Stimulated activated naive CD8-positive, alpha-beta T cell treated with anti-CD3 and anti-CD28 coated beads, Interleukin-15, amount 100 ng/mL, for 72 hours (primary cell): ENCODE results near the gene POU3F2.

Experiments
- ATAC-seq: fragments of 150-1000 bp; cut with Tn5 transposase; 2 replicates; pipeline ENCODE4 v1.10.0; 2021; ENCODE audit warnings: mild to moderate bottlenecking, moderate library complexity
- DNase-seq, 2 donors: peaks; one replicate each; pipeline ENCODE4 v3.0.0; 2021 to 2022
- H3K27ac Mint-ChIP-seq, 2 donors: one replicate each; pipeline ENCODE4 v1.8.0; 2022; ENCODE audit warnings: mild to moderate bottlenecking in 2 of 2, mixed read lengths in 2 of 2, moderate library complexity in 2 of 2
- H3K27me3 Mint-ChIP-seq: one replicate; pipeline ENCODE4 v1.8.0; 2022; ENCODE audit warnings: mixed read lengths
- H3K4me1 Mint-ChIP-seq: one replicate; pipeline ENCODE4 v1.8.0; 2022; ENCODE audit warnings: mild to moderate bottlenecking, mixed read lengths
- H3K4me3 Mint-ChIP-seq, 2 donors: one replicate each; pipeline ENCODE4 v1.8.0; 2022; ENCODE audit warnings: mild to moderate bottlenecking in 2 of 2, mixed read lengths in 2 of 2, moderate library complexity in 1 of 2
- H3K9me3 Mint-ChIP-seq, 2 donors: one replicate each; pipeline ENCODE4 v1.8.0; 2022; ENCODE audit warnings: mixed read lengths in 2 of 2

POU3F2 gene

DNA sequence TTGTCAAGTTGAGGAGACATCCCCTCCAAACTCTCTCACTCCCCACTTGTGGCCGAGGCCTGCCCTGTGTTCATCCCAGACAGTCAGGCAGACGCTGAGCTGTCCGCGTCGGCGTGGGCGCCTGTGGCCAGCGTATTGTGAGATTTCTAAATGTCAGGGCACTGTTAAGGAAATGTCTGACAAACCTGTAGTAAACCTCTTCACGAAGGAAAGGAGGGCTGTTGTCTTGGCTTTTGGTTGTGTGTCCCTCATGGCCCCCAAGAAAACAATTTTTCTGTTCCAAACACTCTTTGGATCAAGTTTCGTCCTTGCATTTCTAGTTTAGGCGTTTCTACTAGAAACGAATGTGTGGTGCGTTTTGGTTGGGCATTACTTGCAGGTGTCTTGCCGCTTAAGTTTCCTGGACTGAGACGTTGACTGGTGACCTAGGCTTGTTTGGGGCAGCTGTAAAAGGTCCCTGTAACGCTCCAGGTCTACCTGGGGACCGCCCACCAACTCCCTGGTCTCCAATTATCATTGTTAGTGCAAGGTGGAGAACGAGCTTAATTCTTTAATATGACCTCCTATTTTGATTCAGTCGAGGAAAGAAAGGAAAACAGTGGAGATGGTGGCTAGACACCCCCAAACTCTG lies 8.7 kb upstream of the POU3F2 start:
- Mint-ChIP-seq H3K27ac (peak overlapping the region in 1 of 2 donors; percentile 76), H3K4me3 (peak overlapping the region in 1 of 2 donors; percentile 17), H3K9me3 (no peaks in the 10 kb centered on the region), H3K27me3 (peaks cover 96% of the 10 kb centered on the region), H3K4me1 (peaks cover 58% of the 10 kb centered on the region)
- ATAC-seq (no peak), DNase-seq (peak in 1 of 2 donors; percentile 3)

DNA sequence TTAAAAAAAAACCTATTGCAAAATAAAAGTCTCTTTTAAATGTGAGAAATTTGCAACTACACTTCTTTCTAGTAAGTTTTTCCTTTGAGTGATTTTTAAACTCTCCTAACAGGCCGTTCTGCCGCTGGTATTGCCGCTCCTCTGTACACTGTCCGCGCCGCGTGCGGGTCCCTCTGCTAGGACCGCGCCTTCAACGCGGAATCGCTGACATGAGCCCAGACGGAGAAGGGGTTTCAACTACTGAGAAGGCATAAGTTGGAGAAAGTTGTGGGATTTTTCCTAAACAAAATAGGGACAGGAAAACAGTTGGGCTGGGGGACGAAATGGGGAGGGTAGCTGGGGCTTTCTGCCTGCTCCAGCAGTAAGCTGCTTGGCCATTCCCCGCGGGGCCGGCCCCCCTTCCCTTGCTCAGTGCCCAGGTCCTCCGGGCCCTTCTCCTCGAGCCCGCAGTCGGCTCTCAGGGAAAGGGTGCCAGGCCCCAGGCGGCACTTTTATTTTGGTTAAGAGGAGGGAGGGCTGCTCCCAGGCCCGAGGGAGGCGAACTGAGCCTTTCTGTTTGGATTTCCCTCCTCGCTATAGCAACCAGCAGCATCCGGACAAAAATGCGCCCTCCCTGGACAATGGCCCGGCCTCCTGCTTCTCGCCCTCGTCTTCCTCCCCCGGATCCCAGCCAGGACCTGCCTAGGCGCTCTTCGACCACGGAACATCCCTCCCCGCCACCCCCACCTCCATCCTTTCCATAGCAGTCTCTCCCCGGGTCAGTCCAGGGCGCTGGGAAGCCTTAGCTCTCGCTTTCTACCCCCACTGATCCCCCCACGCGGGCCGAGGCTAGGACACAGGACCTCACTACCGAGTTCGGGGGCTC lies 6.8 kb upstream of the POU3F2 start:
- H3K27me3 Mint-ChIP-seq, result peaks cover 96% of the 10 kb centered on the region
- H3K9me3 Mint-ChIP-seq, result no peaks in the 10 kb centered on the region
- H3K27ac Mint-ChIP-seq, result no peak overlapping the region
- DNase-seq, result no peak
- H3K4me3 Mint-ChIP-seq, result no peak overlapping the region
- H3K4me1 Mint-ChIP-seq, result peaks cover 76% of the 10 kb centered on the region
- ATAC-seq, result no peak

DNA sequence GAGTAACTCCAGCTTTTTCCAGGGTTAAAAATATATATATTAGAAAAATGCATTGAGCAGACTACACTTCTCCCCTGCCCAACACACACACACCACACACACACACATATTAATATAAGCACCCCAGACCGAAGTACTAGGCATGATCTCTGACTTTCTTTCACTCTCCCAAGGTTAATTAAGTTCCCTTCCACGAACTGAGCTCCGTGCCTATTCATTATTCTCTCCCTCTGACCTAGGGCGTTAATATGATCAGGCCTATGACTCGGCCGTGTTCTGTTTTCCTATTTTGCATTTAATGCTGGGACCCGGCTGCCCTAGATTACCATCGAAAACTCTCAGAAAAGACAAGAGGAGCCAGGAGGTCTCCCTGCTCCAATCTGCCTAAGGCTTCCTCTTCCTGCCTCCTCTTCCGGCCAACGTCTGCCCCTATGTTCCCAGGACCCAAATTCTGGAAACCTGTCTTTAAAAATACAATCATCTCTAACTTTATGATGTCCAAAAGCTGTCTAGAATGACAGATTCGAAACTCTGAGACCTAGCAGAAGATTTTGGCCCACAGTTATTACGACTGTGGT lies 6.1 kb upstream of the POU3F2 start:
- Mint-ChIP-seq H3K27me3 (peaks cover 100% of the 10 kb centered on the region), H3K4me3 (no peak overlapping the region), H3K9me3 (no peaks in the 10 kb centered on the region), H3K27ac (no peak overlapping the region), H3K4me1 (peaks cover 84% of the 10 kb centered on the region)
- ATAC-seq, result no peak
- no peak for DNase-seq

DNA sequence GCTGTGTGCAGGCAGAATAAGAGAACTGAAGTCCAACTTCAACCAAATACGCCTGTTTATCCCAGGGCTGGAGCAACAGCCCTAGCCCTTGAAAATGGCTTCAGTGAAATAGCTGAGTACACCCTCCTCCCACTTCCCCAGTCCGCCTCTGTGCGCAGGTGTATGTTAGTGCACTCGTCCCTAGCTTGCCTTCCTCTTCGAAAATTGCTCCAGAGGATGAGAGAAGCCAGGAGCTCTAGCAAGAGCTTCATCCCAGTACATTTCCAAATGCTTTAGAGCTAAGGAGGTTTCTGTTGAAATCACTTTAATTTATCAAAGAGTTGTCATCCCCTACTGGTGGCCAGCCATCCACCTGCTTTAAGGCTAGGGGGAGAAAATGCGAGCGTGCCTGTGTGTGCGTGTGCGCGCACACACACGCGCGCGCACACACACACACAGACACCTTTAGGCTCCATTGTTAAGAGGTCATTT lies 5.4 kb upstream of the POU3F2 start:
- Mint-ChIP-seq H3K27ac (no peak overlapping the region), H3K4me1 (peaks cover 85% of the 10 kb centered on the region), H3K4me3 (peak overlapping the region in 1 of 2 donors; percentile 20), H3K27me3 (peaks cover 100% of the 10 kb centered on the region), H3K9me3 (no peaks in the 10 kb centered on the region)
- DNase-seq, result no peak
- no peak for ATAC-seq

DNA sequence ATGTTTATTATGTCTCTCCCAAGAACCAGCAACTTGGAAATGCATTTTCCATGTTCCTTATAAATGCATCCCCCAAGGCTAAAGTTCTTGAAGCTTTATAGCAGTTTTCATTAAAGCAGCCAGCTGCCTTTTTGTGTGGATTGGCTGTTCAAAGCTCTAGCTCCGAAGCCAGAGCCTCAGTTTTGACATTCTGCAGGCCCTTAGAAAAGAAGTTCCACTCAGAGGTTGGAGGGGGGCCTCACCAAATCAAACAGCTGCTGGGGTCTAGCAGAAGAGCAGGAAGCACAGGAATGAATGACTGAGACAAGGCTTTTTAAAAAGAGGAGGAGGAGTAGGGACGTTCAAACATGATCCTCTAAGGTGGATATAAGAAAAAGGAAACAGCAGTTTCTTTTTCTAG lies 4.2 kb upstream of the POU3F2 start:
- Mint-ChIP-seq H3K4me3 (no peak overlapping the region), H3K27me3 (peaks cover 98% of the 10 kb centered on the region)

DNA sequence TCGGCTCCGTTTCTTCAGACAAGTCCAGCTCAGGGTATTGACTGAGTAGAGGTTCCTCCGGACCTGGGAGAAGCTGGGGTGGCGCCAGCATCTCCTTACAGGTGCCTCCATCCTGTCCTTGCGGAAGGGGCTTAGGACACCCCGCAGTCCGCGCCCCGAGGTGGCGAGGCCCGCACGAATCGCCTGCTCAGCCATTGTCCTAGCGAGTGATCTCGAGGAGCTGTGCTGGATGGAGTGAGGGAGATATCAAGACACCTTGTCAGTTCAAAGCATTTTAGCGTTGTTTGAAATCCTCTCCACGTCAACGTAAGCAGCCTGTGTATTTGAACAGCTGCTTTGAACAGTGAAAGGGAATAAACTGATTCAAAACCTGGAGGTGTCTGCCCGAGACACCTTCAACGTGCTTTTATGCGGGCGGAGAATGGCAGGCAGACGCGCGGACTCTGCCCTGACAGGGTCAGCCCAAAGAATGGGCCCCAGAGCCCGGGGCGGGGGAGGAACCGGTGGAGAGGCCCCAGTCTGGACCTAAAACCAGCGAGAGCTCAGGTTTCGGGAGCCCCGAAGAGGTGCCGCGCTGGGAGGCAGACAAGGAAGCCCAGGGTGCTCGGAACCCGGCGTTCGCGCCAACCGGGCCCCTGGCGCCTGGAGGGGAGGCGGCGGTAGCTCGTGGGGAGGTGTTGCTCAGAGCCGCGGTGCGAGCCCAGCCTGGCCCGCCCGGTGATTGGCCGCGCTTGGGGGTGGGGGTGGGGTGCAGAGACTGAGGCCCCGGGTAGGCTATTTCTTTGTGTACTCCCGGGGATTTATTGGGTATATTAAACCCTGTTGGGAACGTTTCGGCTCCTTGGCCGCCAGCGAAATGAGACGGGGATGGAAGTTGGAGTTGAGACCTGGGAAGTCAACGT lies 3.1 kb upstream of the POU3F2 start:
- Mint-ChIP-seq H3K9me3 (no peaks in the 10 kb centered on the region), H3K4me1 (peaks cover 79% of the 10 kb centered on the region), H3K27me3 (peaks cover 97% of the 10 kb centered on the region), H3K27ac (no peak overlapping the region), H3K4me3 (peak overlapping the region; percentile 61 to 78)
- peak in 1 of 2 donors; percentile 28 for DNase-seq
- ATAC-seq, result no peak

More for the DNA sequence above, 4.2 kb upstream of the POU3F2 start:
- no peak for DNase-seq
- Mint-ChIP-seq H3K4me1 (peaks cover 82% of the 10 kb centered on the region), H3K27ac (no peak overlapping the region), H3K9me3 (no peaks in the 10 kb centered on the region)
- no peak for ATAC-seq

DNA sequence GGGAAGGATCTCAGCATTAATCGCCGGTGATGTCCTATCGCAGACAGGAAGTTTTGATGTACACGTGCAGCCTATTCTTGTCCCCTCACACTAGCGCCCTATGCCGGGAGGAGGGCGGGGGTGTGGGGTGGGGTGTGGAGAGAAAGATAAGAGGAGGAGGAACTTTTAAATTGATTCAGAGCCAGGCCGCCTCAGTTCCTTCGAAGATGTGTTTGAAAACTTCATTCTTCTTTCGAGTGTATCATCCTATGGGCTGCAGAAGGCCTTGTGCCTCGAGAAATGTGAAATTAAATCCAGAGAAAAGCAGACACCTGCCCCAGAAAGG lies 2.5 kb upstream of the POU3F2 start:
- H3K27ac Mint-ChIP-seq, result no peak overlapping the region
- ATAC-seq, result no peak
- no peak for DNase-seq
- H3K27me3 Mint-ChIP-seq, result peaks cover 97% of the 10 kb centered on the region
- peak overlapping the region; percentile 28 to 78 for H3K4me3 Mint-ChIP-seq
- H3K4me1 Mint-ChIP-seq, result peaks cover 79% of the 10 kb centered on the region
- no peaks in the 10 kb centered on the region for H3K9me3 Mint-ChIP-seq

DNA sequence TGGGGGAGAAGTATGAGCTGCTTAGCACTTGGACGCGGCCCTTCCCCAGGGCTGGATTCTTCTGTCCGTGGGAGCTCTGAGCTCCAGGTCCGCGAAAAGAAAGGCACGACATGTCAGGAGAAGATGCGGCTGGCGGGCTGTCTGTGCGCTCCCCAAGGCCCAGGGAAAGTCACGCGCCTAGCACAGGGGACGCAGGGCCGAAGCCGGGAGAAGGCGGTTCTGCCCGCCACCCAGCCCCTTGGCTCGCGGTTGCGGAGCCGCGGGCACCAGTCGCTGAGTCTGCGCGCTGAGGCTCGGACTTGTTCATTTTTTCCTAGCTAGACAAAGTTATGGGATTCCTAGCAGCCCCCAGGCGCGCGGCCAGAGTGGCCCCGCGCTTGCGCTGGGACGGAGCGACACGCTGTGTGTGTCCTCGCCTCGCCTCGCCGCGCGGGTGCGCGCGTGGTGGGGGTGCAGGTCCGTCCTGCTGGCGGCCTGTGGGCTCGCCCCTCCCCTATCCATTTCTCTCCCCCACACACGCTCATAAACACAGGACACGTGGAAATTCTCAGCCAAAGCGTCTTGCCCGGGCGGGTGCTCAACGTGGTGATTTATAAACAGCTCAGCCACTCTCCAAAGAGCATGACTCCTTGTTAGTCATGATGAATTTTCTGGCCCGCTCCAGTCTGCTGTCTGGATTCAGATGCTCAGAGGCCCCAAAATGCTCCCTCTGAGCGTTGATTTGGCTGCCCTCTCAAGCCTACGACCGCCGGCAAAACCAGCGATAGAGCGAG lies 1.9 kb upstream of the POU3F2 start:
- DNase-seq (peak in 1 of 2 donors; percentile 4), ATAC-seq (no peak)
- H3K27ac Mint-ChIP-seq, result no peak overlapping the region
- H3K27me3 Mint-ChIP-seq, result peaks cover 97% of the 10 kb centered on the region
- peaks cover 74% of the 10 kb centered on the region for H3K4me1 Mint-ChIP-seq
- no peaks in the 10 kb centered on the region for H3K9me3 Mint-ChIP-seq
- H3K4me3 Mint-ChIP-seq, result peak overlapping the region; percentile 87 to 97

DNA sequence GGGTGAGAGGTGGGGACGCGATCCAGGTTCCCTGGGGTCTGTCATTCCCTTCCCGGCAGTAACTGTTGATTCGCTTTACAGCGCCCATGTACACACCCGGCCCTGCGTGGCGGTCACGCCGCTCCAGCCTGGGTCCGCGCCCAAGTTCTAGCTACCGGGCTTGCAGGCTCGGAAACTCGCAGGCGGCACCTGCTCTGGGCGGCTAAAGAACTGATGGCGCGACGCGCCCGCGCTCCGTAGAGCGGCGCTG lies 1.4 kb upstream of the POU3F2 start:
- Mint-ChIP-seq H3K27me3 (peaks cover 97% of the 10 kb centered on the region), H3K4me3 (peak overlapping the region; percentile 87 to 97), H3K4me1 (peaks cover 70% of the 10 kb centered on the region), H3K27ac (peak overlapping the region in 1 of 2 donors; percentile 49), H3K9me3 (no peaks in the 10 kb centered on the region)
- DNase-seq (peak in 1 of 2 donors; percentile 32), ATAC-seq (peak; percentile 50)

DNA sequence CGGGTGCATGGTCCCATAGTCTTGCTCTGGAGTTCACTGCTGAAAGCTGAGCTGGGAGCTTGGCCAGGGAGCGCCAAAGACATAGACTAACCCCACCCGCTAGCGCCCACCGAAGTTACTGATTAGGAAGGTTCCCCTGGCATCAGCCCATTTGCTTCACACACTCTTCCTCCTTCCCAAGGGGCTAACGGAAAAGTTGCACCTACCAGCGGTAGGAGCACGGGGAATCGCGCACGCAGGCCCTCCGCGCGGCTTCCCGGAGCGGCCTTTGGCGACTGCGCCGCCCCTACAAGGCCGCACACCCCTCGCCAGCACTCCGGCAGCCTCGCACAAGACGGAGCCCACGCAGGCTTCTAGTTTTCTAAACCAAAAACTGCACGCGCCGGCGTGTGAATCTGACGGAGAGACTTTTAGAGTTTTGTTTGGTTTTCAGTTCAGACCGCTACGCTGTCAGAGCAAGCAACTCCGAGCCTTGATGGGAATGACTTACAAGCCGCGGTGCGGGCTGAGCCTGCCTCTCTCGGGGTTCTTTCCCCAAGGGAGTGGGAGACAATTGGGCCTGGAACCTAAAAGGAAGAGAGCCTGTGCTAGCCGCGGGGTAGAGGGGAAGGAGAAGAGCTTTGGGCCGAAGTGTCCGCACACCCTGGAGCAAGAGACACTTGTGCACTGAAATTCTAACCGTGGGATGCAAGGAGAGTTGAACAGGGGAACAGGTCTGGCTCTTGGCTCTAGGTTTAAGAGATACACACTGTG lies 891 bp upstream of the POU3F2 start:
- Mint-ChIP-seq H3K27ac (peak overlapping the region in 1 of 2 donors; percentile 49), H3K27me3 (peaks cover 97% of the 10 kb centered on the region), H3K9me3 (no peaks in the 10 kb centered on the region), H3K4me3 (peak overlapping the region; percentile 87 to 97), H3K4me1 (peaks cover 65% of the 10 kb centered on the region)
- peak in 1 of 2 donors; percentile 27 for DNase-seq
- peak; percentile 24 for ATAC-seq

DNA sequence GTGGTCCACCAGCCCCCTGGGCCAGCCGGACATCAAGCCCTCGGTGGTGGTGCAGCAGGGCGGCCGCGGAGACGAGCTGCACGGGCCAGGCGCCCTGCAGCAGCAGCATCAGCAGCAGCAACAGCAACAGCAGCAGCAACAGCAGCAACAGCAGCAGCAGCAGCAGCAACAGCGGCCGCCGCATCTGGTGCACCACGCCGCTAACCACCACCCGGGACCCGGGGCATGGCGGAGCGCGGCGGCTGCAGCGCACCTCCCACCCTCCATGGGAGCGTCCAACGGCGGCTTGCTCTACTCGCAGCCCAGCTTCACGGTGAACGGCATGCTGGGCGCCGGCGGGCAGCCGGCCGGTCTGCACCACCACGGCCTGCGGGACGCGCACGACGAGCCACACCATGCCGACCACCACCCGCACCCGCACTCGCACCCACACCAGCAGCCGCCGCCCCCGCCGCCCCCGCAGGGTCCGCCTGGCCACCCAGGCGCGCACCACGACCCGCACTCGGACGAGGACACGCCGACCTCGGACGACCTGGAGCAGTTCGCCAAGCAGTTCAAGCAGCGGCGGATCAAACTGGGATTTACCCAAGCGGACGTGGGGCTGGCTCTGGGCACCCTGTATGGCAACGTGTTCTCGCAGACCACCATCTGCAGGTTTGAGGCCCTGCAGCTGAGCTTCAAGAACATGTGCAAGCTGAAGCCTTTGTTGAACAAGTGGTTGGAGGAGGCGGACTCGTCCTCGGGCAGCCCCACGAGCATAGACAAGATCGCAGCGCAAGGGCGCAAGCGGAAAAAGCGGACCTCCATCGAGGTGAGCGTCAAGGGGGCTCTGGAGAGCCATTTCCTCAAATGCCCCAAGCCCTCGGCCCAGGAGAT lies 1.0 kb downstream of the POU3F2 start:
- H3K4me1 Mint-ChIP-seq, result peaks cover 51% of the 10 kb centered on the region
- ATAC-seq, result no peak
- peak in 1 of 2 donors; percentile 17 for DNase-seq
- H3K4me3 Mint-ChIP-seq, result peak overlapping the region; percentile 27 to 43
- H3K9me3 Mint-ChIP-seq, result no peaks in the 10 kb centered on the region
- peaks cover 97% of the 10 kb centered on the region for H3K27me3 Mint-ChIP-seq
- H3K27ac Mint-ChIP-seq, result no peak overlapping the region

DNA sequence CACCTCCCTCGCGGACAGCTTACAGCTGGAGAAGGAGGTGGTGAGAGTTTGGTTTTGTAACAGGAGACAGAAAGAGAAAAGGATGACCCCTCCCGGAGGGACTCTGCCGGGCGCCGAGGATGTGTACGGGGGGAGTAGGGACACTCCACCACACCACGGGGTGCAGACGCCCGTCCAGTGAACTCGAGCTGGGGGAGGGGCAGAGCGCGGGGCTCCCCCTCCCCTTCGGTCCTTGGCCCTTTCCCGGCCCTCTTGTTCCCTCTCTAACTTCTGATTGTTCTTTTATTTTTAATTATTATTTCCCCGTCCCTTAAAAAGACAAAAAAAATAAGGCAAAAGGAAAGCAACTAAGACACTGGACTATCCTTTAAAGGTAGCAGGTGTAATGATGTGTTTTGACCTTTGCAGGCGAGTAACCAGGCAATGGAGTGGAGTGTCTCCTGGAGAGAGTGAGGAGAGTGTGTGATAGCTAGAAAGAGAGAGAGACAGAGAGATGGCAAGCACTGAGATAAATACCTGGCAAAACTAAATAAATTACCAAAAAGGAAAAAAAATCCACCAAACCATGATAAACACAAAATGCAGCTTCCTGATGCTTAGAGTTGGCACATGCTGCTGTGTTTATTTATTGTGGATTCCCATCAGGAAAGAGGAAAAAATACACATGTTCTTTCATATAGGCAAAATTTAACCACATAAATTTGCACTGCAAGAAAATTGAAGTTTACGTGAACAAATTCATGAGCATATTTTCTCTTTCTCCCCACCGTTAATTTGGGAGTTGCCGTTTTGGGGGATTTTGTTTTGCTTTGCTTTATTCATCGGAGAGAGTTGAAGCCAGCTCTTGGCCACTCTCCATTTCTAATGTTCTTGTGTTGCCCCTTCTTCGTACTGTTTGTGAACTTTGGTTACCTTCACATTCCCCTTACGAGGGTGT lies 1.9 kb downstream of the POU3F2 start:
- H3K27me3 Mint-ChIP-seq, result peaks cover 96% of the 10 kb centered on the region
- H3K9me3 Mint-ChIP-seq, result no peaks in the 10 kb centered on the region
- DNase-seq (no peak), ATAC-seq (no peak)
- peak overlapping the region; percentile 27 to 43 for H3K4me3 Mint-ChIP-seq
- H3K27ac Mint-ChIP-seq, result no peak overlapping the region
- H3K4me1 Mint-ChIP-seq, result peaks cover 43% of the 10 kb centered on the region
